ENCODE measurements around the gene NECTIN2. TPM values are rescaled to one million over a fixed set of nuclear protein-coding genes. Genes with fewer than 3 reads are reported as not detected.

NECTIN2 gene
- total RNA-seq, 2 experiments from 2014 or later: not detected

- no TSS peak for BruUV-seq (replicated peaks)
- no peak for DNase-seq (ENCODE audit: low spot score)
These were observed 42.4 kb upstream of the NECTIN2 start for GRCh38 chr19:44803442-44804428.

GRCh38 chr19:44806291-44806690 is 39.8 kb upstream of the NECTIN2 start:
- no peaks in the 10 kb centered on the region for H3K9me3 ChIP-seq (ENCODE audit: low read length)
- H3K4me1 ChIP-seq (ENCODE audit: insufficient read depth, low read length, poor library complexity, severe bottlenecking): no peaks in the 10 kb centered on the region
- H3K4me2 ChIP-seq (ENCODE audit: low read length): no peak overlapping the region
- H3K9me2 ChIP-seq (ENCODE audit: insufficient read depth, low read length): no peaks in the 10 kb centered on the region
- TF ChIP-seq EZH2phosphoT487 (IDR thresholded peaks at IDR 0.05; ENCODE audit: borderline replicate concordance, low read depth, low read length) (no peak), CTCF (conservative IDR thresholded peaks at IDR 0.05; ENCODE audit: low read length) (no peak)
- no peak overlapping the region for H3K4me3 ChIP-seq (ENCODE audit: low read depth, low read length, poor library complexity, severe bottlenecking)
- BruUV-seq (replicated peaks): no TSS peak
- H2AFZ ChIP-seq (ENCODE audit: low read length): no peak overlapping the region
- POLR2A ChIA-PET: interaction anchor here (0.7 kb wide), 2 partner anchors 42 to 134 kb away, joined by 5 to 9 read pairs; no protein-coding TSS in a partner anchor
- CTCF ChIA-PET (ENCODE audit: unreplicated experiment): no interaction called here
- no peak overlapping the region for H3K27ac ChIP-seq (ENCODE audit: low read depth, low read length, poor library complexity, severe bottlenecking)
- no peaks in the 10 kb centered on the region for H4K20me1 ChIP-seq (ENCODE audit: insufficient read depth, low read length)
- no peaks in the 10 kb centered on the region for H3K79me2 ChIP-seq (ENCODE audit: insufficient read depth, low read depth, low read length)
- no peak for DNase-seq (ENCODE audit: low spot score)
- intact Hi-C loops (cut with micrococcal nuclease; ENCODE audit: unreplicated experiment): no loop called here
- no peaks in the 10 kb centered on the region for H3K36me3 ChIP-seq (ENCODE audit: insufficient read depth, low read length)

More at GRCh38 chr19:44803442-44804428, 42.4 kb upstream of the NECTIN2 start:
- H2AFZ ChIP-seq (ENCODE audit: low read length): no peak overlapping the region
- no peak for TF ChIP-seq CTCF (conservative IDR thresholded peaks at IDR 0.05; ENCODE audit: low read length)
- TF ChIP-seq EZH2phosphoT487 (IDR thresholded peaks at IDR 0.05; ENCODE audit: borderline replicate concordance, low read depth, low read length): no peak
- no peak overlapping the region for H3K4me3 ChIP-seq (ENCODE audit: low read depth, low read length, poor library complexity, severe bottlenecking)
- H3K9me3 ChIP-seq (ENCODE audit: low read length): no peaks in the 10 kb centered on the region
- intact Hi-C loops (cut with micrococcal nuclease; ENCODE audit: unreplicated experiment): no loop called here
- H3K27ac ChIP-seq (ENCODE audit: low read depth, low read length, poor library complexity, severe bottlenecking): no peak overlapping the region
- H3K4me1 ChIP-seq (ENCODE audit: insufficient read depth, low read length, poor library complexity, severe bottlenecking): peaks cover 6% of the 10 kb centered on the region
- CTCF ChIA-PET (ENCODE audit: unreplicated experiment): no interaction called here
- H3K9me2 ChIP-seq (ENCODE audit: insufficient read depth, low read length): no peaks in the 10 kb centered on the region
- H3K36me3 ChIP-seq (ENCODE audit: insufficient read depth, low read length): no peaks in the 10 kb centered on the region
- no peak overlapping the region for H3K4me2 ChIP-seq (ENCODE audit: low read length)
- POLR2A ChIA-PET: no interaction called here
- H4K20me1 ChIP-seq (ENCODE audit: insufficient read depth, low read length): no peaks in the 10 kb centered on the region
- no peaks in the 10 kb centered on the region for H3K79me2 ChIP-seq (ENCODE audit: insufficient read depth, low read depth, low read length)

- Histone ChIP-seq H3K4me2 (ENCODE audit: low read length) (no peak overlapping the region), H3K36me3 (ENCODE audit: insufficient read depth, low read length) (no peaks in the 10 kb centered on the region), H3K27ac (ENCODE audit: low read depth, low read length, poor library complexity, severe bottlenecking) (no peak overlapping the region), H3K79me2 (ENCODE audit: insufficient read depth, low read depth, low read length) (no peaks in the 10 kb centered on the region), H3K9me2 (ENCODE audit: insufficient read depth, low read length) (no peaks in the 10 kb centered on the region), H3K9me3 (ENCODE audit: low read length) (no peaks in the 10 kb centered on the region), H3K4me3 (ENCODE audit: low read depth, low read length, poor library complexity, severe bottlenecking) (no peak overlapping the region), H3K4me1 (ENCODE audit: insufficient read depth, low read length, poor library complexity, severe bottlenecking) (no peaks in the 10 kb centered on the region), H4K20me1 (ENCODE audit: insufficient read depth, low read length) (no peaks in the 10 kb centered on the region), H2AFZ (ENCODE audit: low read length) (no peak overlapping the region)
- ChIA-PET POLR2A (interaction anchor here (0.7 kb wide), 1 partner anchor 135 kb away, joined by 5 read pairs; no protein-coding TSS in a partner anchor), CTCF (ENCODE audit: unreplicated experiment) (no interaction called here)
- DNase-seq (ENCODE audit: low spot score): no peak
- intact Hi-C loops (cut with micrococcal nuclease; ENCODE audit: unreplicated experiment): no loop called here
- BruUV-seq (replicated peaks): no TSS peak
- TF ChIP-seq CTCF (conservative IDR thresholded peaks at IDR 0.05; ENCODE audit: low read length) (no peak), EZH2phosphoT487 (IDR thresholded peaks at IDR 0.05; ENCODE audit: borderline replicate concordance, low read depth, low read length) (no peak)
These were observed 38.9 kb upstream of the NECTIN2 start for GRCh38 chr19:44807162-44807561.
